ENCODE data around the gene THOC7.

The THOC7 gene

GRCh38 chr3:63908081-63908736 lies 44.6 kb upstream of the THOC7 start:
- H3K9ac ChIP-seq (ENCODE audit: low read length) = no peak overlapping the region
- no peaks in the 10 kb centered on the region for H3K9me3 ChIP-seq (ENCODE audit: insufficient read depth, low read length)
- TF ChIP-seq EZH2phosphoT487 (IDR thresholded peaks at IDR 0.05; ENCODE audit: low read depth) (no peak), CTCF (IDR thresholded peaks at IDR 0.05; ENCODE audit: low read depth, low read length) (no peak)
- H4K20me1 ChIP-seq (ENCODE audit: insufficient read depth, low read length) = peaks cover 26% of the 10 kb centered on the region; the same call in 1 of the 2 replicates
- H2AFZ ChIP-seq (ENCODE audit: low read depth, low read length) = no peak overlapping the region
- H3K27ac ChIP-seq (ENCODE audit: low read length) = no peak overlapping the region
- peaks cover 20% of the 10 kb centered on the region for H3K4me1 ChIP-seq (ENCODE audit: low read length)
- H3K4me2 ChIP-seq (ENCODE audit: low read length) = no peak overlapping the region
- no peaks in the 10 kb centered on the region for H3K27me3 ChIP-seq (ENCODE audit: low read depth, low read length)
- peaks cover 12% of the 10 kb centered on the region for H3K36me3 ChIP-seq (replicated peaks; ENCODE audit: low read depth, low read length)
- H3K4me3 ChIP-seq (ENCODE audit: low read length) = no peak overlapping the region
- peaks cover 12% of the 10 kb centered on the region for H3K79me2 ChIP-seq (ENCODE audit: low read length)

GRCh38 chr3:63905731-63906620 lies 42.4 kb upstream of the THOC7 start:
- Histone ChIP-seq H3K4me2 (ENCODE audit: low read length) (no peak overlapping the region), H3K4me3 (ENCODE audit: low read length) (no peak overlapping the region), H4K20me1 (ENCODE audit: insufficient read depth, low read length) (peaks cover 34% of the 10 kb centered on the region; the same call in 1 of the 2 replicates), H3K27ac (ENCODE audit: low read length) (no peak overlapping the region), H3K9me3 (ENCODE audit: insufficient read depth, low read length) (no peaks in the 10 kb centered on the region), H3K36me3 (replicated peaks; ENCODE audit: low read depth, low read length) (peaks cover 27% of the 10 kb centered on the region), H3K9ac (ENCODE audit: low read length) (no peak overlapping the region), H2AFZ (ENCODE audit: low read depth, low read length) (no peak overlapping the region), H3K27me3 (ENCODE audit: low read depth, low read length) (no peaks in the 10 kb centered on the region), H3K79me2 (ENCODE audit: low read length) (peaks cover 22% of the 10 kb centered on the region), H3K4me1 (ENCODE audit: low read length) (peaks cover 11% of the 10 kb centered on the region)
- TF ChIP-seq EZH2phosphoT487 (IDR thresholded peaks at IDR 0.05; ENCODE audit: low read depth) (no peak), CTCF (IDR thresholded peaks at IDR 0.05; ENCODE audit: low read depth, low read length) (no peak)

GRCh38 chr3:63900459-63900858 lies 36.9 kb upstream of the THOC7 start:
- TF ChIP-seq CTCF (IDR thresholded peaks at IDR 0.05; ENCODE audit: low read depth, low read length) = no peak
- TF ChIP-seq EZH2phosphoT487 (IDR thresholded peaks at IDR 0.05; ENCODE audit: low read depth) = no peak
- H3K79me2 ChIP-seq (ENCODE audit: low read length) = peaks cover 33% of the 10 kb centered on the region
- peaks cover 38% of the 10 kb centered on the region for H3K36me3 ChIP-seq (replicated peaks; ENCODE audit: low read depth, low read length)
- peaks cover 11% of the 10 kb centered on the region for H3K4me1 ChIP-seq (ENCODE audit: low read length)
- H3K27ac ChIP-seq (ENCODE audit: low read length) = no peak overlapping the region
- H3K4me2 ChIP-seq (ENCODE audit: low read length) = no peak overlapping the region
- peaks cover 35% of the 10 kb centered on the region; the same call in 1 of the 2 replicates for H4K20me1 ChIP-seq (ENCODE audit: insufficient read depth, low read length)
- H2AFZ ChIP-seq (ENCODE audit: low read depth, low read length) = no peak overlapping the region
- no peaks in the 10 kb centered on the region for H3K27me3 ChIP-seq (ENCODE audit: low read depth, low read length)
- no peak overlapping the region for H3K9ac ChIP-seq (ENCODE audit: low read length)
- H3K4me3 ChIP-seq (ENCODE audit: low read length) = no peak overlapping the region
- H3K9me3 ChIP-seq (ENCODE audit: insufficient read depth, low read length) = no peaks in the 10 kb centered on the region

- Histone ChIP-seq H4K20me1 (ENCODE audit: insufficient read depth, low read length) (peaks cover 39% of the 10 kb centered on the region; the same call in 1 of the 2 replicates), H3K79me2 (ENCODE audit: low read length) (peaks cover 38% of the 10 kb centered on the region)
These were observed 36.4 kb upstream of the THOC7 start for GRCh38 chr3:63900010-63900409.

More at GRCh38 chr3:63900010-63900409, 36.4 kb upstream of the THOC7 start:
- no peak overlapping the region for H3K4me2 ChIP-seq (ENCODE audit: low read length)
- H3K27ac ChIP-seq (ENCODE audit: low read length) = no peak overlapping the region
- H3K27me3 ChIP-seq (ENCODE audit: low read depth, low read length) = no peaks in the 10 kb centered on the region
- TF ChIP-seq CTCF (IDR thresholded peaks at IDR 0.05; ENCODE audit: low read depth, low read length) = no peak
- no peak for TF ChIP-seq EZH2phosphoT487 (IDR thresholded peaks at IDR 0.05; ENCODE audit: low read depth)
- no peak overlapping the region for H2AFZ ChIP-seq (ENCODE audit: low read depth, low read length)
- H3K4me1 ChIP-seq (ENCODE audit: low read length) = peaks cover 11% of the 10 kb centered on the region
- H3K9me3 ChIP-seq (ENCODE audit: insufficient read depth, low read length) = no peaks in the 10 kb centered on the region
- H3K9ac ChIP-seq (ENCODE audit: low read length) = no peak overlapping the region
- no peak overlapping the region for H3K4me3 ChIP-seq (ENCODE audit: low read length)
- peaks cover 38% of the 10 kb centered on the region for H3K36me3 ChIP-seq (replicated peaks; ENCODE audit: low read depth, low read length)
